ENCODE results near the gene PGAP1.

PGAP1 gene

GRCh38 chr2:196792865-196793264 lies 133.6 kb downstream of the PGAP1 start:
- DNase-seq (ENCODE audit: low spot score), result no peak

GRCh38 chr2:196783431-196784094 lies 142.9 kb downstream of the PGAP1 start:
- DNase-seq (ENCODE audit: low spot score), result peak; percentile 80
